Aorta (tissue), 5 donors: ENCODE measurements around the gene GNB1. TPM values are rescaled to one million over a fixed set of nuclear protein-coding genes. Genes with fewer than 3 reads are reported as not detected.
"Not testable (repeated sequence)": the region's sequence is repeated elsewhere in the genome, so short reads cannot be mapped to it uniquely, and the experiment has no call there.

Experiments used
- ATAC-seq: fragments of 200-7000 bp; cut with Tn5 transposase; one replicate; pipeline ENCODE4 v1.9.1; 2022; ENCODE audit warnings: moderate library complexity; ENCODE audit not compliant: low FRiP score
- DNase-seq, 2 donors: peaks; one replicate each; pipeline ENCODE4 v3.0.0-alpha.2; 2020
- H3K27ac ChIP-seq, 2 donors: one replicate each; pipeline ENCODE4 v1.5.1; 2013; ENCODE audit warnings: low read length in 2 of 2, mild to moderate bottlenecking in 2 of 2, moderate library complexity in 2 of 2, control low read depth in 1 of 2, inconsistent platforms in 1 of 2, low read depth in 1 of 2
- H3K27me3 ChIP-seq, 2 donors: one replicate each; pipeline ENCODE4 v1.6.1; 2013; ENCODE audit warnings: control low read depth in 1 of 2, low read length in 1 of 2, mild to moderate bottlenecking in 1 of 2, moderate library complexity in 1 of 2; ENCODE audit not compliant: insufficient read depth in 2 of 2, control insufficient read depth in 1 of 2
- H3K36me3 ChIP-seq, 2 donors: one replicate each; pipeline ENCODE4 v1.6.1; 2013; ENCODE audit warnings: control low read depth in 1 of 2, low read length in 1 of 2, mild to moderate bottlenecking in 1 of 2; ENCODE audit not compliant: insufficient read depth in 2 of 2, control insufficient read depth in 1 of 2
- H3K4me1 ChIP-seq, 2 donors: one replicate each; pipeline ENCODE4 v1.6.1; 2013; ENCODE audit warnings: low read length in 2 of 2, control low read depth in 1 of 2, mild to moderate bottlenecking in 1 of 2, moderate library complexity in 1 of 2; ENCODE audit not compliant: insufficient read depth in 2 of 2, control insufficient read depth in 1 of 2
- H3K4me3 ChIP-seq, 2 donors: one replicate each; pipeline ENCODE4 v1.5.1; 2013; ENCODE audit warnings: low read length in 2 of 2, control low read depth in 1 of 2, mild to moderate bottlenecking in 1 of 2
- H3K9me3 ChIP-seq: one replicate; pipeline ENCODE4 v1.6.1; 2013; ENCODE audit warnings: mild to moderate bottlenecking, low read length; ENCODE audit not compliant: control insufficient read depth
- WGBS, 2 donors: extraction: QIAGEN DNeasy Blood & Tissue Kit; methylation state at CpG; one replicate each; pipeline ENCODE4 v1.1.7; 2013; 5-methylcytosine and 5-hydroxymethylcytosine counted together
- intact Hi-C, 2 donors: fragments of 100-400 bp; cut with DNase I; formaldehyde crosslinking; loops; one replicate each; pipeline versions ENCODE4 v1.14.2 to v1.15.0; 2022
- polyA plus RNA-seq, 2 donors: library from polyadenylated mRNA; stranded (reverse); fragments of 200-250 nt; gene quantifications; one replicate each; pipeline ENCODE4 v1.2.3, GENCODE V29; 2013
- total RNA-seq, 2 donors: library from RNA; stranded (reverse); fragmentation: NEBNext Ultra II Directional; extraction: Animal tissue kit (Norgen Biotek cat#: 25700); gene quantifications; one replicate each; pipeline ENCODE4 v1.2.1, GENCODE V29; 2021
- donor health status: healthy with polysubstance abuse.
- donor health status: Bipolar disorder and iron deficiency.
- donor health status: DM: no; HTN: no; CAD: no.
- donor health status: DM: no; HTN: no; CAD: no.
- donor health status: DM: yes; HTN: yes; CAD: no.

GNB1 gene
- total and polyA plus RNA-seq, 4 donors: 142 to 312 (median 248) TPM

DNA sequence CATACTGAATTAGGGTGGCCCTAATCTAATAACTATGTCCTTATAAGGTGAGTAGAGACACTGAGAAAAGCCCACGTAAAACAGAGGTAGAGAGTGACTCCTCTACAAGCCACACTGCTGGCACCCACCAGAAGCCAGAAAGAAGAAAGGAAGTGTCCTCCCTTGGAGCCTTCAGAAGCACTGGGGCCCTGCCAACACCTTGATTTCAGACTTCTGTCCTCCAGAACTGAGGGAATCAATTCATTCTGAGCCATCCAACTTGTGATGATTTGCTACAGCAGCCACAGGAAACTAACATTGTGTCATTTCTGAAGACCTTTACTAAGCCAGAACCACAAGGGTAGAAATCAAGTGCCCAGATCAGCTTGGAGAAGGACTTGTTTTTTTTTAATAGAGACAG, 15.0 kb downstream of the GNB1 start:
- Histone ChIP-seq H3K9me3 (no peaks in the 10 kb centered on the region), H3K4me1 (no peaks in the 10 kb centered on the region), H3K36me3 (no peaks in the 10 kb centered on the region), H3K27me3 (no peaks in the 10 kb centered on the region), H3K4me3 (no peak overlapping the region), H3K27ac (no peak overlapping the region)
- DNase-seq (peak in 1 of 2 donors; percentile 6), ATAC-seq (no peak)
- intact Hi-C loops: no loop called here
- 70 to 73% methylated on average over 1 of the region's 1 CpG for WGBS, 2 donors

DNA sequence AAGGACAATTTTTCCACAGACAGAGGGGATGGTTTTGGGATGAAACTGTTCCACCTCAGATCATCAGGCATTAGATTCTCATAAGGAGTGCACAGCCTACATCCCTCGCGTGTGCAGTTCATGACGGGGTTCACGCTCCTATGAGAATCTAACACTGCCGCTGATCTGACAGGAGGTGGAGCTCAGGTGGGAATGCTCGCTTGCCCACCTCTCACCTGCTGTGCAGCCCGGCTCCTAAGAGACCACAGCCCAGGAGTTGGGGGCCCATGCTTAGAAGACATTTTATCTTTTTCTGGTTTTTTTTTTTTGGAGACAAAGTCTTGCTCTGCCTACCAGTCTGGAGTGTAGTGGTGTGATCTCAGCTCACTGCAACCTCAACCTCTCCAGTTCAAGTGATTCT, 16.0 kb downstream of the GNB1 start:
- H3K36me3 ChIP-seq: no peaks in the 10 kb centered on the region
- no peaks in the 10 kb centered on the region for H3K9me3 ChIP-seq
- DNase-seq (peak in 1 of 2 donors; percentile 4), ATAC-seq (no peak)
- H3K4me3 ChIP-seq: no peak overlapping the region
- no peak overlapping the region for H3K27ac ChIP-seq
- no peaks in the 10 kb centered on the region for H3K4me1 ChIP-seq
- intact Hi-C loops: no loop called here
- H3K27me3 ChIP-seq: no peaks in the 10 kb centered on the region
- WGBS, 2 donors: 97 to 98% methylated on average over 7 of the region's 7 CpGs

DNA sequence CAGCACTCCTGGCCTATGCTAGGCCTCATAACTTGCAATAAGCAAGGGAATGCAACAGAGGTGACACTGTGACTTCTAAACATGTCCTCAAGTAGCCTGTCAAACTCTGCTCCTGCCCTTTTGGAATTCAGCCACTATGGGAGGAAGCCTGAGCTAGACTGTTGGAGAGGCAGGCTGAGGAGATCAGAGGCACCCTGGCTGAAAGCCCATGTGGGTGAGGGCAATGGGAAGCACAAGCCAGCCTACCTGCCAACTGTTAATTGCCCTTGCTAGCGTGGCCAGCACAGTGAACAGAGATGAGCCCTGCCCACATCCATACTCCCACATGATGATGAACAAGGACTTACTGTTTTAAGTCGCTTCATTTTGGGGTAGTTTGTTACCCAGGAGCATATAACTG, 17.7 kb downstream of the GNB1 start:
- H3K4me1 ChIP-seq: no peaks in the 10 kb centered on the region
- no peak overlapping the region for H3K4me3 ChIP-seq
- no peaks in the 10 kb centered on the region for H3K36me3 ChIP-seq
- no peaks in the 10 kb centered on the region for H3K9me3 ChIP-seq
- intact Hi-C loops: no loop called here
- no peak for ATAC-seq
- no peak overlapping the region for H3K27ac ChIP-seq
- WGBS, 2 donors: 54% methylated on average over 2 of the region's 2 CpGs
- H3K27me3 ChIP-seq: no peaks in the 10 kb centered on the region
- peak in 1 of 2 donors; percentile 35 for DNase-seq

DNA sequence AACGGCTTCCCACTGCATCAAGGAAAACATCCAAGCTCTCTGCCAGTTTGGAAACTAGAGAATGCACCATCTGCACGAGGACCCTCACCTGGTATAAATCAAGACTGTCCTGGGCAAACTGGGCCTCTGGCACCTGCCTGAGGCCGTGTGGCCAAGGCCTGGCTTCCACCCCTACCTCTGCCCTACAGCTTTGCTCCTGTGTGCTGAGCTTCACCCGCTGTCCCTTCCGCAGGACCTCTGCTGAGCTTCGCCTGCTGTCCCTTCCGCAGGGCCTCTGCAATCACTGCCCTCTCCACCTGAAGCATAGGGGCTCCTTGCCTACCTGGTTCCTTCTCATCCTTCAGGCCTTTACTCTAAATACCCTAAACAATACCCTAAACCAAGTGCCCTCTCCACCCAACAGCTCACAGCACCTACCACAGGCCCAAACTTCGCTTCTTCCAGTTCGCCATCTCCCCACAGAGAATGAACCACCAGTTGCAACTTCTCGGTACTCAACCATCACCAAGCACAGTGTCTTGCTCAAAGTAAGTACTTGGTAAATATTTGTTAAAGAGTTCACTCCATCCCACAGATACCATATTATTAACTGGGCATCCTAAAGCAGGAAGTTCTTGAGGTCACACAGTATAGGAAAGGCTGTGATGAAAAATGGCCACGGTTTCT, 18.4 kb downstream of the GNB1 start:
- no peaks in the 10 kb centered on the region for H3K9me3 ChIP-seq
- DNase-seq: peak in 1 of 2 donors; percentile 8
- H3K27me3 ChIP-seq: no peaks in the 10 kb centered on the region
- 78 to 81% methylated on average over 11 of the region's 11 CpGs for WGBS, 2 donors
- H3K27ac ChIP-seq: no peak overlapping the region
- H3K4me3 ChIP-seq: no peak overlapping the region
- no peaks in the 10 kb centered on the region for H3K4me1 ChIP-seq
- no peaks in the 10 kb centered on the region for H3K36me3 ChIP-seq
- intact Hi-C loops: no loop called here
- no peak for ATAC-seq

DNA sequence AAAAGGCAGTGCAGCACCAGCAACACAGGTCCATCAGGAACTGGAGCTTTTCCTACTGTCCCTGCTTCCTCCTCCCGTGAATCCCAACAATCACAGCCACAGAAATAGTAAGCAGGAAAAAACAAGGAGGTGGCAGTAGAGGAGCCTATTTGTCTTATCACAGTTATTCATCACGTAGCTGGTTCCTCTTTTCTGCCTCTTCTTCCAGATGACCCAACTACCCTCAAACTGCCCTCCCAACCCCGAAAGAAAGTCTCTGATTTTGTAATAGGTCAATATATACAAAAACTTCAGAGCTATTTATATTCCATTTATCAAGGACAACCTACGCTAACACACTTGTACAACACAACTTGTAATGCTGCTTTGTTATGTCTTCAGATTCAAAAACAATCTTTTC, 21.4 kb downstream of the GNB1 start:
- no peak for DNase-seq
- H3K4me3 ChIP-seq: no peak overlapping the region
- H3K36me3 ChIP-seq: no peaks in the 10 kb centered on the region
- 72 to 76% methylated on average over 4 of the region's 4 CpGs for WGBS, 2 donors
- no peaks in the 10 kb centered on the region for H3K4me1 ChIP-seq
- H3K9me3 ChIP-seq: no peaks in the 10 kb centered on the region
- H3K27ac ChIP-seq: no peak overlapping the region
- no peaks in the 10 kb centered on the region for H3K27me3 ChIP-seq
- intact Hi-C loops: no loop called here
- no peak for ATAC-seq

DNA sequence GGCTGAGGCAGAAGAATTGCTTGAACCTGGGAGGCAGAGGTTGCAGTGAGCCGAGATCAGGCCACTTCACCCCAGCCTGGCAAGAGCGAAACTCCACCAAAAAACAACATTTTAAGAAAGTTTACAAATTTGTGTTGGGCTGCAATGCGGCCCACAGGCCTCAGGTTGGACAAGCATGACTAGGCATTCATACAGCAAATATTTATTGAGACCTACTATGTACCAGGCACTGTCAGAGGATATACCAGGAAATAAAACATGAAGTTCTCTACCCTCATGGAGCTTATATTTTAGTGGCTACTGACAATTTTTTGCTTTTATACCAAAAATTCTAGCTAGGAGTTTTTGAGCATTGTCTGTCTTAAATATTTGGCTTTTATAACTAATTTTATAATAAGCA, 23.7 kb downstream of the GNB1 start:
- WGBS, 2 donors: 85 to 94% methylated on average over 3 of the region's 3 CpGs

DNA sequence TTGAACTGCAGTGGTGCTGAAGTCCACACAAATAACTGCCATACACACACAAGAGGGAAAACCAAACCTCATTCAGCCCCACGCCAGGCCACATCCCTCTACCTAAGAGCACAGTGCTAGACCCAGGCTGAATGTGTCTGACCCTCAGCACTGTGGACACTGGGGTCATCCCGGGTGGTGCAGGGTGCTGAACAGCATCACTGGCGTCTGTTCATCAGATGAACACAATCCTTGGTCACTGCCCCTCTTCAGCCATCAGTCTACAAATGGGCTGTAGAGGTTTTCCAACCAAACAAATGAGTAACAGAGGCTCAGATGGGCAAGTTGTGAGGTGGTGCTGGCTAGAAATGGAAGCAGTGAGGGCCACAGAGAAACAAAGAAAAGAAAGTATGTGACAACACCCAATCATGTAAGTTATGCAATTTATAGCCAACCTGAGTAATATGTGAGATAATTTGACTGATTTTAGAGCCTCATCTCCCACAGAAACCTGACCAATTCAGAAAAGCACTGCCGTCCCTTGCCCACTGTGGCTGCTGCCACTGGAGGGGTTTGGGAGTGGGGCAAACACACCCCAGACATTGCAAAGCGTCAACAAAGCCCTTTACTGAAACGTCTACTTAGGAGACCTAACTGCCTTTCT, 27.9 kb downstream of the GNB1 start:
- Histone ChIP-seq H3K9me3 (no peaks in the 10 kb centered on the region), H3K4me3 (no peak overlapping the region), H3K36me3 (no peaks in the 10 kb centered on the region), H3K27me3 (no peaks in the 10 kb centered on the region), H3K4me1 (peaks cover 0 to 5% of the 10 kb centered on the region in 2 donors), H3K27ac (no peak overlapping the region)
- ATAC-seq (no peak), DNase-seq (no peak)
- intact Hi-C loops: no loop called here
- 51 to 55% methylated on average over 6 of the region's 6 CpGs for WGBS, 2 donors

More for the DNA sequence above, 23.7 kb downstream of the GNB1 start:
- DNase-seq (no peak), ATAC-seq (no peak)
- H3K36me3 ChIP-seq: no peaks in the 10 kb centered on the region
- intact Hi-C loops: no loop called here
- no peak overlapping the region for H3K4me3 ChIP-seq
- H3K9me3 ChIP-seq: no peaks in the 10 kb centered on the region
- no peak overlapping the region for H3K27ac ChIP-seq
- peaks cover 0 to 5% of the 10 kb centered on the region in 2 donors for H3K4me1 ChIP-seq
- no peaks in the 10 kb centered on the region for H3K27me3 ChIP-seq

DNA sequence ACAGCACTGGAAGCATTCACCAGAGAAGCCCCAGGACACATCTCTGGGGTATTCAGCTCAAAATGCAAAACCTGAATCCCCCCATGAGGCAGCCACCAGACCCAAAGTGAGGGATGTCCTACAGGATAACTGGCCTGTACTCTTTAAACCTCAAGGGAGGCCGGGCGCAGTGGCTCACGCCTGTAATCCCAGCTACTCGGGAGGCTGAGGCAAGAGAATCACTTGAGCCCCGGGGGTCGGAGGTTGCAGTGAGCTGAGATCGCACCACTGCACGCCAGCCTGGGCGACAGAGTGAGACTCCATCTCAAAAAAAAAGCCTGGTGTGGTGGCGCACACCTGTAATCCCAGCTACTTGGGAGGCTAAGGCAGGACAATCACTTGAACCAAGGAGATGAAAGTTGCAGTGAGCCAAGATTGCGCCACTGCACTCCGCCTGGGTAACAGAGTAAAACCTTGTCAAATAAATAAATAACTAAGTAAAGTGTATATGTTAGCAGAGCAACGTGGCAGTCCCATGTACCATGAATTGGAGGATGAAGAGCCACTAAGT, 29.1 kb downstream of the GNB1 start:
- ATAC-seq, H3K4me3 ChIP-seq, H3K9me3 ChIP-seq, H3K27me3 ChIP-seq, DNase-seq, H3K36me3 ChIP-seq, H3K4me1 ChIP-seq, H3K27ac ChIP-seq, intact Hi-C loops: not testable (repeated sequence)
- WGBS, 2 donors: 91 to 95% methylated on average over 13 of the region's 13 CpGs

DNA sequence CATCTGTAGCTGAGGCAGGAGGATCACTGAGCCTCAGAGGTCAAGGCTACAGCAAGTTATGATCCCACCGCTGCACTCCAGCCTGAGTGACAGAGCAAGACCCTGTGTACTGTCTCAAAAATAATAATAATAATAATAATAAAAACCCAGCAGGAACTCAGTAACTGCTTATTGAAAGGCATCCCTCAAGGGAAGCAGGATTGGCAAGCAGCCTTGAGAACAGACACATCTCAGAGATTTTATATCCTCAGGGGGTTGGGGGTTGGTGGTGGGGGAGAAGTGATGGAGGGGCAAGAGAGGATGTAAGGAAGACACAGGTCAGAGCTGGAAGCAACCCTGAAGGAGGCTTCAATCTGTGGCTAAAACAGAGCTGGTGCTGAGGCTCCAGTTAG, 29.6 kb downstream of the GNB1 start:
- Histone ChIP-seq H3K4me1 (peaks cover 4 to 5% of the 10 kb centered on the region in 2 donors), H3K36me3 (no peaks in the 10 kb centered on the region), H3K27me3 (no peaks in the 10 kb centered on the region), H3K4me3 (no peak overlapping the region), H3K27ac (no peak overlapping the region), H3K9me3 (no peaks in the 10 kb centered on the region)
- no peak for DNase-seq
- ATAC-seq: no peak
- 67 to 78% methylated on average over 1 of the region's 1 CpG for WGBS, 2 donors
- intact Hi-C loops: no loop called here
